ENCODE measurements around the gene PSMC3. TPM values are rescaled to one million over a fixed set of nuclear protein-coding genes. Genes with fewer than 3 reads are reported as not detected.

The PSMC3 gene
- total RNA-seq, 1 donor = 60.3 TPM

GRCh38 chr11:47395223-47396048 lies 30.8 kb downstream of the PSMC3 start:
- DNase-seq (ENCODE audit: low read depth in 2 of 3, low spot score in 2 of 3) = peak in 1 of 3 donors; percentile 28

DNA sequence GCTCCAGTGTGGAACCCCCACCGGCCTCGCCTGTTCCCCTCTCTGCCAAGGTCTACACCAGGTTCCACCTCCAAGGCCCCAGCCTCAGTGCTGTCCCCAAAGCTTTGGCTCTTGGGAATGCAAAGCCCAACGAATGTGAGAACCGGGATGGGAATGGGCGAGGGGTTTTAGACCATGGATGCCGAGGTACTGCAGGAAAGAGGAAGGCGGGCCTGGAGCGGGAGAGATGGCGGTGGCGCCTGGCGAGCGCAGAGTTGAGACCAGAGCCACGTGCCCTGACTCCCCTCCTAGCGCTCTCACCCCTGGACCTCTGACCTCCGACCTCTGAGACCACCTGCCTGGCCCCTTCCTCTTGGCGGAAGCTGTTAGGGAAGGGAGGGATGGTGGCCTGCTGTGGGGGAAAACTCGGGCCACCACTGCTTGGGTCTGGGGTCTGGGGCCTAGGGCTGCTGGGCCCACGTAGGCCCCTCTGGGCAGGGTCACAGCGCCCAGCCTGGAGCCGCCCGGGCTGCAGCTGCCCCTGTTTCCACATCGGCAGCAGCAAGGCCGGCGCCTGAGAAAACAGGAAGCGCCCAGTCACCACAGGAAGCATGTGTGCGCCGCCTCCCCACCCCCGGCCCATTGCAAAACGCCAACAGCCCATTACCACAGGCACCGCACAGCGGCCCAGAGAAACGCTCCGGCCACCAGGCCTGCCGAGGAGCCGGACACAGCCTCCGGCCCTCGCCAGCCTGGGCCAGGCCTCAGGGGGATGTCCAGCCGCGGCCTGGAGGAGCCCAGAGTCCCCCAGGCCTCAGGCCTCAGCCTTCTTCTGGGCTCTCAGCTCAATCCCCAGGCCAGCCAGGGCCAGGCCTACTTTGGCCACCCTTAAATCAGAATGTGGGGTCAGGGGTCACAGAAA lies 31.7 kb downstream of the PSMC3 start:
- peak in 2 of 3 donors; percentile 85 to 90 for DNase-seq (ENCODE audit: low read depth in 2 of 3, low spot score in 2 of 3)

DNA sequence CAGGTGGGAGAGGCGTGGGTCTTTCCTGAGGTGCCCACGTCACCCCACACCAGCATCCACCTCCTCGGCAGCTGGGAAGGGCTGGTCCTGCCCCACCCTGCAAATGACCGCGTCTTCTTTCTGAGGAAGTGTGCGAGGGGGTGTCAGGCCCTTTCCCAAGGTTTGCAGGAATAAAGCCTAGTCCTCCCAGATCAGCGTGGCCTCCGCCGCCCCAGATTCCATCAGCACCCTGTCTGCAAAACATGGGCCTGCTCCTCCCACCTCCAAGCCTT lies 32.3 kb downstream of the PSMC3 start:
- no peak for DNase-seq (ENCODE audit: low read depth in 2 of 3, low spot score in 2 of 3)

- DNase-seq (ENCODE audit: low read depth in 2 of 3, low spot score in 2 of 3) = peak in 1 of 3 donors; percentile 58
Observed at GRCh38 chr11:47393163-47394049, 32.8 kb downstream of the PSMC3 start.

DNA sequence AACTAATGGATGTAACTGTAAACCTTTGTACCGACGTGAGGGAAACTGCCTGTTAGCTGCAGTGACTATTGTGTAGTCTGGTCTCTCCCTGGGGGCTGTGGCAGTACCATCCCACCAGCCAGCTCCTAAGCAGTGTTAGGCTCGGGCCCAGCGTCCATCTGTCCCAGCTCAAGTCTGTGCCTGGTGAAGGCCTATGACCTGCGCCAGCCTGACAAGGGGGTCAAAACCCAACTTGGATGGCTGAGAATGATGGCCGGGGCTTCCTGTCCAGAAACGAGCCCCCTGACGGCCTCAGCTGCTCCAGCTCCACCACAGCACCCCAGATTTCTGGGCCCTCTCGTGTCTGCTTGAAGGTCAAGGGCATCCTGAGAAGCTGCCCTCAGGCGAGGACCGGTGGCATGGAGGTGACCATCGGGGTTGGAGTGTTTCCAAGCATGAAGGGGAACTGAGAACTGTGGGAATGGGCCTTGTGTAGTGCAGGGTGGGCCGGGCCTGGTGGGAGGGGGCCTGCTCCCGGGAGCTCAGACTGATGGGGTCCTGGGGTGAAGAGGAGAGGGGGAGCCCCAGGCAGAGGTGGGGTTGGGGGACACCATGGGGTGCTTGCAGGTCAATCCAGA lies 33.6 kb downstream of the PSMC3 start:
- no peak for DNase-seq (ENCODE audit: low read depth in 2 of 3, low spot score in 2 of 3)

GRCh38 chr11:47391711-47392432 lies 34.4 kb downstream of the PSMC3 start:
- DNase-seq (ENCODE audit: low read depth in 2 of 3, low spot score in 2 of 3) = no peak

DNA sequence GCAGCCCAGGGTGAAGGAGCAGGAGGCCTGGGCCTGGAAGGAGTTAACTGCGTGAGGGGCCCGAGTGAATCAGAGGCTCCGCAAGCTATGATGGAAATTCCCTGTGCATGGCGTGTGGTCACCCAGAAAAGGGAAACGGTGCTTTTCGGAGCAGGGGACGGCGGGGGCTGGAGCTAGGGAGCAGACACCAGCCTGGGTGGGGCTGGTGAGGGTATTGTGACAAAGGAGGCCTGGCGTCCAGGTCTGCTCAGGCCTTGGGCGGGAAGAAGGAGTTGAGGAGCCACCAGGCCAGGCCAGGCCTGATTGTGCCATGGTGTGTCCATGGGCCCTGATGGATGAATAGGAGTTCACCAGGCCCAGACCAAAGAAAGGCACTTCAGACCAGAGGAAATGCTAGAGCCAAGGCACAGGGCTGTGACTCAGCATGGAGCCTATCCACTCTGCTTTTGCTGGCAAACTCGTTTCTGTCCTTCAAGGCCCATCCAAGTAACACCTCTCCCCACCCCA lies 35.1 kb downstream of the PSMC3 start:
- DNase-seq (ENCODE audit: low read depth in 2 of 3, low spot score in 2 of 3) = no peak

DNA sequence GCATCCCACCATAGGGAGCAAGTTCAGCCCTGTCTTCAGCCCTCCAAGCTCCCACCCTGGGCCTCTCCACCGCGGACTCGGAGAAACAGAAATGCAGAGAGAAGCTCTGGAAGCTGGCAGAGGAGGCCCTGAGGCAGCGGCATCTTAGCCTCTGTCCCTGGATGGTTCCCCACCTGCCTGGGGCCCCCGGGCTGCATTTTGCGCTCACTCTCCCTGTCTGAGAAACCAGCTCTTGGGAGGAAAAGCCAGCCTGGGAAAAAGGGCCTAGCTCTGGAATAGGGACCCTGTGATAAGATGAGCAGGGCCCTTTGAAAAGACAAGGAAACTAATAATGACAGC lies 35.8 kb downstream of the PSMC3 start:
- DNase-seq (ENCODE audit: low read depth in 2 of 3, low spot score in 2 of 3) = no peak

GRCh38 chr11:47389577-47390421 lies 36.4 kb downstream of the PSMC3 start:
- no peak for DNase-seq (ENCODE audit: low read depth in 2 of 3, low spot score in 2 of 3)

- DNase-seq (ENCODE audit: low read depth in 2 of 3, low spot score in 2 of 3) = no peak
Observed at GRCh38 chr11:47388697-47389576, 37.3 kb downstream of the PSMC3 start.

DNA sequence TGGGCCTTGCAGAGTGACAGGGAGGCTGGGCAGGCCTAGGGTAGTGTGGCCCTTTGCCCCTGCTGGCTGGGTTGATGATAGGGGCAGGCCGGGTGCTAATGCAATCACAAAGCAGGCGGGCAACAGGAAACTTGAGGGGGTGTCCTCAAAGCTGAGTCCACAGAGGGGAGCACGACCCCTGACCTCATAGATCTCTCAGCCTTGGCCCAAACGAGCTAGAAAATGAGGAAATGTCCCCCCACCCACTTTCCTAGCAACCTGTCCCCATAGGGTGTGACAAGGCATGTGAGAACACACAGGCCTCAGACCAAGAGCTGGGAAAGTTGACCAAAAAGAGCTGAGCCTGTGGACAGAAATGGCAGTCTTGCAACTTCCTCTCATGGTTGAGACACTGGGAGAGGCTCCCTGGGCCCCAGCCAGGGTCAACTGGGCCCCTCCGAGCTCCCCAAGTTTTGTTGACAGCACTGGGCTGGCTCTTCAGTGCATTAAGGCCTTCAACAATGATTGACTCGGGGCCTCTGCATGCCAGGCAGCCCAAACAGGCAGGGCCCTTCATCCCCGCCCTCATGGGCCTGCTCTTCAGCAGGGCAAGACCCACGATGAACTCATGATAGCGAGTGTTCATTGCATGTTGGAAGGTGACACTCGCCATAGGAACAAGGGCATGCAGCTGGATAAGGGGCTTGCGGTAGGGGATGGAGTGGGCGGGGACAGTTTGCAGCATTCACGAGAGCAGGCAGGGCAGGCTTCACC lies 38.1 kb downstream of the PSMC3 start:
- DNase-seq (ENCODE audit: low read depth in 2 of 3, low spot score in 2 of 3) = no peak

DNA sequence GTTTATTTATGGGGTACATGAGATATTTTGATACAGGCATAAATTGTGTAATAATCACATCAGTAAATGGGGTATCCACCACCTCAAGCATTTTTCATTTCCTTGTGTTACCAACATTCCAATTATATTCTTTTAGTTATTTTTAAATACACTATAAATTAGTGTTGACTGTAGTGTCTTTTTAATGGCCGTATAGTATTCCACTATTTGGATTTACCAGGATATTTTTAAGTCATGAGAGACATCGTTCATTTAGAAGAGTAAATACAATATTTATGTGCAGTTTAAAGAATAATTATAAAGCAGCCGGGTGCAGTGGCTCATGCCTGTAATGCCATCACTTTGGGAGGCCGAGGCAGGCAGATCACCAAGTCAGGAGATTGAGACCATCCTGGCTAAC lies 41.7 kb downstream of the PSMC3 start:
- DNase-seq (ENCODE audit: low read depth in 2 of 3, low spot score in 2 of 3) = no peak

DNA sequence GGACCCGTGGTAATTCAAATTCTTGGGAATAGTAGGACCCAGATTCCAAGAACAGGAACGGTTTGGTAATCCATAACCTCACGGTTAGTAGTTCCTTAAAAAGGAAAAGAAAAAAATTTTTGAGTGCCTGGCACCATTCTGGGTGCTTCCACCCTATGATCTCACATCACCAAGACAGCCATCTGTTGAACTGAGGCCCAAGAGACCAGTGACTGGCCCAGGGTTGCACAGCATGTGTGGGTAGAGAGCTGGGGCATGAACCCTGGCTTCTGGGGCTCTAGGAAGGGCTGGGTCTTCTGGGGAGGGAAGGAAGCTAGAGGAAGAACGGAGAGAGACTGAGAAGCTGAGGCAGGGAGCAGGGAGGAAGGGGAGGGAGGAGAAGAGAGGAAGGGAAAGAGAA lies 43.2 kb downstream of the PSMC3 start:
- no peak for DNase-seq (ENCODE audit: low read depth in 2 of 3, low spot score in 2 of 3)

DNA sequence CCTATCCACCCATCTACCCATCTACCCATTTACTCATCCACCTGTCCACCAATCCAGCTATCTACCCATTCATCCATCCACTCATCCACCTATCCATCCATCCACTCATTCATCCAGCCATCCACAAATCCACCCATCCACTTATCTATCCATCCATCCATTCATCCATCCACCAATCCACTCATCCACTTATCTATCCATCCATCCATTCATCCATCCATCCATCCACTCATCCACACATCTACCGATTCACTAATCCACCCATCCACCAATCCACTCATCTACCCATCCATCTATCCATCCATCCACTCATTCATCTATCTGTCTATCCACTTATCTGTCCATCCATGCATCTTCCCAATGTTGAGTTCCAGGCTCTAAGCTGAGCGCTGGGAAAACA lies 46.2 kb downstream of the PSMC3 start:
- DNase-seq (ENCODE audit: low read depth in 2 of 3, low spot score in 2 of 3) = no peak

DNA sequence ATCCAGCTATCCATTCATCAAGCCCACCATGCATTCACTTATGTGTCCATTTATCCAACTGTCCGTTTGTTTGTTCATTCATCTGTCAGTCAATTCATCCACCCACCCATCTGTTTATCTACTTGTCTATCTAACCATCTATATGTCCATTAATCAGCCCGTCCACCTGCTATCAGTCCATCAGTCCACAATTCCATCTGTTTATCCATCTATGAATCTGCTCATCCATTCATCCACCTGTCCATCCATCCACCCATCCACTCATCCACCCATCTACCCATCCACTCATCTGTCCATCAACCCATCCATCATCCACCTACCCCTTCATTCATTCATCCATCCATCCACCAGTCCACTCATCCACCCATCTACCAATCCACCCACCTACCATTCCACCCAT lies 46.9 kb downstream of the PSMC3 start:
- no peak for DNase-seq (ENCODE audit: low read depth in 2 of 3, low spot score in 2 of 3)

- DNase-seq (ENCODE audit: low read depth in 2 of 3, low spot score in 2 of 3) = no peak
Observed at GRCh38 chr11:47378836-47379170, 47.4 kb downstream of the PSMC3 start.
